ENCODE results near the gene DHFR. TPM values are rescaled to one million over a fixed set of nuclear protein-coding genes. Genes with fewer than 3 reads are reported as not detected.

DHFR gene
- total RNA-seq, 1 experiment from 2014 or later, result 51.5 TPM

- TF ChIP-seq CTCF (IDR thresholded peaks at IDR 0.05) (no peak), SIN3A (IDR thresholded peaks at IDR 0.05; ENCODE audit: borderline replicate concordance, insufficient read depth, low read depth, low read length) (no peak), POLR2AphosphoS5 (IDR thresholded peaks at IDR 0.05; ENCODE audit: low read depth, low read length) (no peak), TCF7L2 (IDR thresholded peaks at IDR 0.05; ENCODE audit: low read depth, low read length) (no peak)
- TF ChIP-seq, protein P1, sequence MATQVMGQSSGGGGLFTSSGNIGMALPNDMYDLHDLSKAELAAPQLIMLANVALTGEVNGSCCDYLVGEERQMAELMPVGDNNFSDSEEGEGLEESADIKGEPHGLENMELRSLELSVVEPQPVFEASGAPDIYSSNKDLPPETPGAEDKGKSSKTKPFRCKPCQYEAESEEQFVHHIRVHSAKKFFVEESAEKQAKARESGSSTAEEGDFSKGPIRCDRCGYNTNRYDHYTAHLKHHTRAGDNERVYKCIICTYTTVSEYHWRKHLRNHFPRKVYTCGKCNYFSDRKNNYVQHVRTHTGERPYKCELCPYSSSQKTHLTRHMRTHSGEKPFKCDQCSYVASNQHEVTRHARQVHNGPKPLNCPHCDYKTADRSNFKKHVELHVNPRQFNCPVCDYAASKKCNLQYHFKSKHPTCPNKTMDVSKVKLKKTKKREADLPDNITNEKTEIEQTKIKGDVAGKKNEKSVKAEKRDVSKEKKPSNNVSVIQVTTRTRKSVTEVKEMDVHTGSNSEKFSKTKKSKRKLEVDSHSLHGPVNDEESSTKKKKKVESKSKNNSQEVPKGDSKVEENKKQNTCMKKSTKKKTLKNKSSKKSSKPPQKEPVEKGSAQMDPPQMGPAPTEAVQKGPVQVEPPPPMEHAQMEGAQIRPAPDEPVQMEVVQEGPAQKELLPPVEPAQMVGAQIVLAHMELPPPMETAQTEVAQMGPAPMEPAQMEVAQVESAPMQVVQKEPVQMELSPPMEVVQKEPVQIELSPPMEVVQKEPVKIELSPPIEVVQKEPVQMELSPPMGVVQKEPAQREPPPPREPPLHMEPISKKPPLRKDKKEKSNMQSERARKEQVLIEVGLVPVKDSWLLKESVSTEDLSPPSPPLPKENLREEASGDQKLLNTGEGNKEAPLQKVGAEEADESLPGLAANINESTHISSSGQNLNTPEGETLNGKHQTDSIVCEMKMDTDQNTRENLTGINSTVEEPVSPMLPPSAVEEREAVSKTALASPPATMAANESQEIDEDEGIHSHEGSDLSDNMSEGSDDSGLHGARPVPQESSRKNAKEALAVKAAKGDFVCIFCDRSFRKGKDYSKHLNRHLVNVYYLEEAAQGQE (IDR thresholded peaks at IDR 0.05; ENCODE audit: insufficient read depth in 1 of 2, low read depth in 2 of 2, low read length in 1 of 2), result no peak
- no peaks in the 10 kb centered on the region for H3K36me3 ChIP-seq (ENCODE audit: control insufficient read depth, insufficient read depth, low read length)
- no peaks in the 10 kb centered on the region for H3K4me1 ChIP-seq (ENCODE audit: control insufficient read depth, insufficient read depth, low read length)
- CTCF ChIA-PET, result no interaction called here
- intact Hi-C loops (cut with micrococcal nuclease; ENCODE audit: unreplicated experiment), result no loop called here
- no TSS peak for BruUV-seq (replicated peaks)
- peaks cover 26% of the 10 kb centered on the region for H3K27me3 ChIP-seq (ENCODE audit: control insufficient read depth, insufficient read depth, low read length)
- in situ Hi-C loops (cut with HindIII; ENCODE audit: low pct_unique_long_range_greater_than_20kb, low sequenced_read_pairs), result no loop called here
- DNase-seq (ENCODE audit: low read depth, low spot score) (no peak), ATAC-seq (no peak)
- H3K9me3 ChIP-seq (ENCODE audit: control insufficient read depth, insufficient read depth, low read depth, low read length), result no peaks in the 10 kb centered on the region
- H3K4me3 ChIP-seq (ENCODE audit: low read depth in 2 of 2, low read length in 2 of 2), result no peak overlapping the region
- H3K27ac ChIP-seq (ENCODE audit: low read length), result no peak overlapping the region
- POLR2A ChIA-PET, result no interaction called here
Measured at GRCh38 chr5:80576383-80576782, 78.4 kb downstream of the DHFR start.

Other genes with a start within 250 kb of the DHFR start
- 54.6 TPM for gene ZFYVE16, start 246.9 kb downstream of the DHFR start, total RNA-seq (2021; ENCODE audit: unreplicated experiment)
- gene FAM151B, start 166.9 kb downstream of the DHFR start, total RNA-seq (2021; ENCODE audit: unreplicated experiment), result 2.8 TPM
- 0.10 TPM for gene ANKRD34B, start 84.7 kb downstream of the DHFR start, total RNA-seq (2021; ENCODE audit: unreplicated experiment)
- 18.9 TPM for gene MSH3, start 331 bp downstream of the DHFR start, total RNA-seq (2021; ENCODE audit: unreplicated experiment)

Measured in Panc1 (cell line).